Testis (tissue), 2 donors: ENCODE data around the gene SH3BP4.

Experiments used
- CTCF ChIP-seq, 3 experiments: fragments of 450-650 bp in 2 of 3; fragments of 200-600 bp in 1 of 3; sonication (generic) in 1 of 3; IDR thresholded peaks; one replicate each; pipeline ENCODE4 v1.5.1; 2016 to 2019; ENCODE audit warnings: antibody characterized with exemption in 3 of 3, mild to moderate bottlenecking in 2 of 3, moderate library complexity in 1 of 3
- POLR2A ChIP-seq: fragments of 450-650 bp; IDR thresholded peaks from one replicate; pipeline ENCODE4 v1.6.1; 2017; ENCODE audit warnings: antibody characterized with exemption, mild to moderate bottlenecking, moderate library complexity

DNA sequence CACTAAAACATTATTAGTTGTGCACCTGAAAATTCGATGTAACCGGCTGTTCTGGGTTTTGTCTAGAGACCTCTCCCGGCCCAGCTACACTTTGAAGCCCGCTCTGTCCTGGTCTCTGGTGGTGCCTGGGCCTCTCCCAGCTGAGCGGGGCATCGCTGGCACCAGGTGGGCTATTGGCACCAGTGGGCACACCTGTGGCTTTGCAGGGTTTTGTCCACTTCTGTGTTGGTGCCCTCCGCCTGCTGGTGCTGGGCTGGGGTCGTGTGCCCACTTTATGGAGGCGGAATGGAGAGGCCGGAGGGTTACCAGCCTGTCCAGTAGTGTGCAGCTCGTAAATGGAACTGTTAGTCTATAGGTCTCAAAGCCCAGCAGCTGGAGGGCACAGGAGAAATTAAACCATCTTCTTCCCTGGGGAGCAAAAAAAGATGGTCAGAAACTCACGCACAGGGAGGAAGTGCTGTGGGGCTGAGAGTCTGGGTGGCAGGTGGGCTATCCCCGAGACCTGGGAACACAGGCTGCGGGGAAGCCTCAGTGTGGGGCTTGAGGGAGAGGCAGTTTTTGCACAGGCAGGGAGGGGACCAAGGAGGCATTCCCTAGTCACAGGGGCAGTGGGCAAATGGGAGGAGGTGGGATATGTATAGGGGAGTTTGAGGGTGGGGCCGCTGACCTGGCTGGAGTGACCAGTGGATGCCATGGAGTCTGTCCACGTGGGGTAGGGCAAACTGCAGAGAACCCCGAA lies 30.4 kb downstream of the SH3BP4 start:
- TF ChIP-seq CTCF (IDR thresholded peaks at IDR 0.05) (no peak), POLR2A (no peak)
